Stimulated activated CD8-positive, alpha-beta memory T cell treated with anti-CD3 and anti-CD28 coated beads, Interleukin-15, amount 100 ng/mL, for 4 hours (primary cell): Measurements from ENCODE around the gene HIVEP3.

Experiments
- DNase-seq, 2 donors: peaks; one replicate each; pipeline ENCODE4 v3.0.0-alpha.2; 2020; ENCODE audit warnings: low read depth in 2 of 2

Gene HIVEP3

DNA sequence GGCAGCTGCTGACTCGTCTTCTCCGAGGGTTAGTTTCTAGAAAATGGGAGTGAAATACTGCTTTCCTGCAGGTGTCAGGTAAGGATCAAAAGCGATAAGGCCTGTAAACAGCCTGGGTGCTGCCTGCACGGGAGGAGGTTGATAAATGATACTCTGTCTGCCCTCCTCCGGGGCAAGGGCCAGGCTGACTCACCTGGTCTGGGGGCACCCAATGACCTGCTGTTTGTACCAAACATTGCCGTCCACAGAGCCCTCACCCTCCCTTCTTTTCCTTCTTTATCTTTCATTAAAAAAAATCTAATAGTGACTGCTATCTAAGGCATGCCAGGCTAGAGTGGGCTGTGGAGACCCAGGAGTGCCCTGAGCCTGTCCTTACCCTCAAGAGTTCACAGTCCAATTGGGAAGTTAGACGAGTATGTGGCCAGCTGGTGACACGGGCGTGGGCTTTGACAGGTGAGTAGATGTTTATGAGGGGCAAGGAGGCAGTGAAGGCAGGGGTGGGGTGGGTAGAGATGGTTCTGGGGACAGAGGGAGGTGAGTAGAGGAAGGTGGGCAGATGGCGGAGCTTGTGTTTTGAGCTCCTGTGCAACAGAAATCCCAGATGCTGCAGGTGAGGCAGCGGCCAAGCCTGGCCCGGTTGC, 450.5 kb downstream of the HIVEP3 start:
- DNase-seq = no peak

DNA sequence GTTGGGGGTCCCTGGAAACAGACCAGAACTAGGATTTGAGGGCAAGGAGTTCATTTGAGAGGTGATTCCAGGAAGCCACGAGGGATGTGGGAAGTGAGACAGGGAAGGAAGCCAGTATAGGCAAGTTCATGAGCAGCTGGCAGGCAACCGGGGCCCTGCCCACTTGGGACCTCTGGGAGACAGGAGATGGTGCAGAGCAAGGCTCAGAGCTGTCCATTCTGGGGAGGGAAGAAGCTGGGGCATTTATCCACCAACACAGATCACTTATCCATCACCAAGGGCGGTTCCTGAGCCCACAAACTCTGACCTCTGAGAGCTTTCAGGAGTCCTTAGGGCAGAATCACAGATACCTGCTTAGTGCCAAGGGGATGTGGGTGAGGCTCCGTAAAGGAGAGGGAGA, 451.0 kb downstream of the HIVEP3 start:
- no peak for DNase-seq

DNA sequence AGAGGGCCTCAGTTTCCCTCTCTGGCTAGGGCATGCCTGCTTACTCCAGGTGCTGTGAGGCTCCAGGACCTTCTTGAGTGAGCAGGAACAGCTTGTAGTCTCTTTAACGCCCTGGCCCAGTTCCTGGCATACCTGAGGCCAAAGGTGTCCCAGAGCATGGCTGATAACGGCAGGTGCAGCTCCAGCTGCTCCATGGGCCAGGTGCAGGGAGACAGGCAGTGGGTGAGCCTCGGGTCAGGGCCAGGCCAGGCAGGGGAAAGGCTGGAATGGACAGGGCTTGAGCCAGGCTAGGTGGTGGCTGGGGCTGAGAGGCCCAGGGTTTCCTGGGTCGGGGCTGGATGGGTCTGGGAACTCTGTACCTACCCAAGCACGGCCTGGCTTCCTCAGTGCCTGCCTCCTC, 452.6 kb downstream of the HIVEP3 start:
- no peak for DNase-seq

DNA sequence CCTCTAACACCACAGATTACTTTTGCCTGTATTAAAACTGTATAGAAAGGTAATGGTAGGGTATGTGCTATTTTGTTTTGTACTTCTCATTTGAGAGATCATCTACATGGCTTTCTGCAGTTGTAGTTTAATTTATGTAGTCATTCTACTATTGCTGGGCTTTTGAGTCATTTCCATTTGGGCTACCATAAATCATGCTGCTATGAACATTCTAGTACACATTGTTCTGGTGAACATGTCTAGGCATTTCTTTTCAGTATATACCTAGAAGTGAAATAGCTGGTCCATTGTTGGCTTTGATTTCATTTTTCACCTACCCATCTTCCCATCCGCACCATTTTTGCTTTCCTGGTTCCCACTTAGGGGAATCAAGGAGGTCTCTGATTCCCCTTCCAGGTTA, 453.0 kb downstream of the HIVEP3 start:
- DNase-seq = no peak

DNA sequence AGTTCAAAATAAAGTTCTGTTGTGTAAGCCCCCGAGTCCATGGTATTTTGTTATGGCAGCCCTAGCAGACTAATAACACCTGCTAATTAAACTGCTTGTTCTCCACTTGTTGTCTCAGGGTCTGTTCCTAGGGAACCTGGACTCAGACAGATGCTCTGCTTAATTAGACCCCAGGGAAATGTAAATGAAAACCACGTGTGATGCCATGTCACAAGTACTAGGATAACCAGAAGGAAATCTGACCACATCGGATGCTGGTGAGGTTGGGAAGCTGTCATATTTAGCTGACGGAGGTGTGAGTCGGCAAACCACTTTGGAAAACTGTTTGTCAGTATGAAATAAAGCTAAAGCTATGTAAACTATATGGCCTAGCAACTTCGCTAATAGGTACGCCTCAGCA, 453.8 kb downstream of the HIVEP3 start:
- no peak for DNase-seq

DNA sequence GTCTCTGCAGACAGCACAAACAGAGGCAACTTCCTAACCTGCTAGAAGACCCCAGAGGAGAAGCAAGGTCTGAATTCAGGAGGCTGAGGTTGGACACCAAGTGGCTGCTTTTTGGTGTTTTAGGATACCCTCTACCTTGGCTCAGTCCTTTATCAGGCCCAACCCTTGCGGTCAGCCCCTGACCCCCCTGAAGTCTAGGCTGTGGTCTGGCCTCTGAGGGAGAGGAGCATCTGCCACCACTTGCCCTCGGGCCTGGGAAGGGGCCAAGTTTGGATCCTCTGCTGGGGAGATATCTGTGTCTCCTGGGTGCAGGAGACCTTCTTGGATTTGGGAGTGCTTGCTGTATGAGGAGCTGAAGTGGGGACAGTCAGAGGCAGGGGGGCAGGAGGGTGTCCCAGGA, 455.2 kb downstream of the HIVEP3 start:
- DNase-seq = no peak

DNA sequence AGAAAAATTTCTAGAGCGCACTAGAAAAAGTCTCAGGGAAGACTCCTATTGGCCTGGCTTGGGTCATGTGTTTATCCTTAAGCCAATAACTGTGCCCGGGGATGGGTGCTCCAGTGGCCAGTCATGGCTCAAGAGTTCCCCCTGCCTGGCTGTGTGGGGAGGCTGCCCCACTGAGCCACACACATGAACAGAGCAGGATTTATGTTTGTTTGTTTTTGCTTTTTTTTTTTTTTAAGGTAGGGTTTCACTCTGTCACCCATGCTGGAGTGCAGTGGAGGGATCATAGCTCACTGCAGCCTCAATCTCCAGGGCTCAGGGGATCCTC, 456.1 kb downstream of the HIVEP3 start:
- DNase-seq = no peak

DNA sequence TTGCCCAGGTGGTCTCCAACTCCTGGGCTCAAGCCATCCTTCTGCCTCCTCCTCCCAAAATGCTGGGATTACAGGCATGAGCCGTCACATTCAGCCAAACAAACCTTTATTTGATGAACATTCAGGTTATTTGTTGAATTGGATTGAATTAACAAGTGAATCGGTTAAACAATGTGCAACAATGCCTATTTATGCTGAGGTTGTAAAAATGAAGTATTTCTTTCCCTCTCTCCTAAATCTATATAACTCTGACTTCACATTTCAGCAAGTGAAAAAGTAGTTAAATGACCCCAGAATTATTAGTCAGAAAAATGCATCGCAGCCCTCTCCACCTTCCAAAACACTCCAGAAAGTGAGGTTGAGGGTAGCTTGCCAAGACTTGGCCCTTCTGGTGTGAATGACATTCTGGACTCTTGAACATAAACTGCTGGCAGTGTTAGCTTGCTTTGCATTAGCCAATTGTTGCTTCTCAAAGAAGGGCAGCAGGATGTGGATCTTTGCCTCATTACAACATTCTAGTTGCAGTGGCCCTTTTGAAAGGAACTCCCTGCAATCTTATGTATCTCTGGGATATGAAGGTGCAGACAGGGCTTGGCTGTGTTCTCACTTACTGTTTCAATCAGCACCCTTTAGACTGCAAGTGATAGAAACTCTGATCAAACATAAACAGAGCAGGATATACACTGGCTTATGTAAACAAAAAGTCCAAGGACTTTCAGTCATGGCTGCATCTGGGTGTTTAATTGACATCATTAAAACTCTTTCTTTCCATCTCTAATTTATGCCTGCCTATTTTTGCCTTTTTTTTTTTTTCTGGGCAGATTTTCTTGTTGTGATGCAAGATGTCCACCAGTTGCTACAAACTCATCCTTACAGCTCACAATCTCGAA, 456.7 kb downstream of the HIVEP3 start:
- no peak for DNase-seq

DNA sequence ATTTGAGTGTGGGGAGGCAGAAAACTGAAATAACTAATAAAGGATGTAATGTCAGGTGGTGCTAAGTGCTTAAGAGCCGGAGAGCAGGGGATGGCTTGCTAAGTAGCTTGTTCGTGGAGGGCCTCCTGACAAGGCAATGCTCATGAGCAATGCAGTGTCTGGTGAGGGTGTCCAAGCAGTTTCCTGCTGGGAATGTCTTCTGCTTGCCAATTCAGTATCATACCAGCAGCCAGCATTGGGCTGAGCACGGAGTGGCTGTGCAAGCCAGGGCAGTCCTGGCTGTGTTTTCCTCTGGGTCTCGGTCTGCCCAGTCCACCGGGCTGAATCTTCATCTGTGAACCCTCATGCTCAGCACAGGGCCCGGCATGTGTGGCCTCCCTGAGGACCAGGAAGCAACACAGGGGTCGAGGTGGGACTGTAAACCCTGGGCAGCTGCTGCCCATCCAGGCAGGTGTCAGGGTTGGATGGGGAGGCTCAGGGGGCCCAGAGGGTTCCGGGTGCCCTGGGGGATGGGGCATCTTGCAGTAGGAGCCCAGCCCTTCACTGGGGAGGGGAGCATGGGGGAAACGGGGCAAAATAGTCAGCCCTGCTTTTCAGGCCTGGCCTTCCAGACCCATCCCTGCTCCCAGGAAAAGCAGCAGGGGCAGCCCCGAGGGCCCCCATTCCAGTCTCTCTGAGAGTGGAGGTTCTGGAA, 461.7 kb downstream of the HIVEP3 start:
- no peak for DNase-seq
